GM12892 (cell line): ENCODE measurements around the gene LAMB1.
"Not testable (repeated sequence)": the region's sequence is repeated elsewhere in the genome, so short reads cannot be mapped to it uniquely, and the experiment has no call there.

Experiments used
- DNase-seq: peaks from one replicate; pipeline ENCODE4 v3.0.0; 2011; ENCODE audit not compliant: insufficient read length
- FAIRE-seq: peaks from 2 replicates; lab custom pipeline; 2011; peaks lifted over from hg19 to GRCh38; lab: Jason Lieb, UNC
- POLR2A ChIP-seq: IDR thresholded peaks from 2 replicates; pipeline ENCODE4 v1.6.1; 2011; ENCODE audit warnings: low read depth, low read length, control low read depth
- POLR2AphosphoS5 ChIP-seq: IDR thresholded peaks from 2 replicates; pipeline ENCODE4 v1.6.1; 2011; ENCODE audit warnings: low read depth, low read length, control low read depth
- TAF1 ChIP-seq: IDR thresholded peaks from 2 replicates; pipeline ENCODE4 v1.6.1; 2011; ENCODE audit warnings: low read depth, mild to moderate bottlenecking, control low read depth, low read length, borderline replicate concordance

LAMB1 gene

GRCh38 chr7:108033776-108034497 lies 31.0 kb upstream of the LAMB1 start:
- FAIRE-seq, result no peak

GRCh38 chr7:108033309-108033708 lies 30.3 kb upstream of the LAMB1 start:
- not testable (repeated sequence) for FAIRE-seq, DNase-seq

More at GRCh38 chr7:108033776-108034497, 31.0 kb upstream of the LAMB1 start:
- TF ChIP-seq TAF1 (no peak), POLR2AphosphoS5 (no peak), POLR2A (no peak)
- DNase-seq, result no peak

GRCh38 chr7:108030516-108030915 lies 27.6 kb upstream of the LAMB1 start:
- DNase-seq, result no peak
- TF ChIP-seq POLR2A (no peak), POLR2AphosphoS5 (no peak), TAF1 (no peak)
- FAIRE-seq, result no peak

- TF ChIP-seq POLR2A (no peak), TAF1 (no peak), POLR2AphosphoS5 (no peak)
- no peak for FAIRE-seq
- no peak for DNase-seq
Observed at GRCh38 chr7:108029034-108029433, 26.1 kb upstream of the LAMB1 start.

- TF ChIP-seq POLR2A (no peak), TAF1 (no peak), POLR2AphosphoS5 (no peak)
- DNase-seq (no peak), FAIRE-seq (no peak)
Observed at GRCh38 chr7:108028111-108028510, 25.1 kb upstream of the LAMB1 start.

- no peak for FAIRE-seq
- no peak for DNase-seq
Observed at GRCh38 chr7:108027239-108027638, 24.3 kb upstream of the LAMB1 start.

GRCh38 chr7:108026647-108027046 lies 23.7 kb upstream of the LAMB1 start:
- no peak for FAIRE-seq
- TF ChIP-seq POLR2AphosphoS5 (no peak), TAF1 (no peak), POLR2A (no peak)
- DNase-seq, result no peak

More at GRCh38 chr7:108027239-108027638, 24.3 kb upstream of the LAMB1 start:
- TF ChIP-seq POLR2A (no peak), TAF1 (no peak), POLR2AphosphoS5 (no peak)

- DNase-seq, result no peak
- TF ChIP-seq TAF1 (no peak), POLR2A (no peak), POLR2AphosphoS5 (no peak)
- no peak for FAIRE-seq
Observed at GRCh38 chr7:108026116-108026515, 23.2 kb upstream of the LAMB1 start.

GRCh38 chr7:108024538-108024937 lies 21.6 kb upstream of the LAMB1 start:
- TF ChIP-seq POLR2A, result no peak
- no peak for TF ChIP-seq POLR2AphosphoS5
- TF ChIP-seq TAF1, result no peak
- DNase-seq, result no peak
- FAIRE-seq, result no peak

- DNase-seq, result no peak
- TF ChIP-seq TAF1 (no peak), POLR2A (no peak), POLR2AphosphoS5 (no peak)
- no peak for FAIRE-seq
Observed at GRCh38 chr7:108020585-108020984, 17.6 kb upstream of the LAMB1 start.

- FAIRE-seq, result no peak
- TF ChIP-seq POLR2A, result no peak
- TF ChIP-seq POLR2AphosphoS5, result no peak
- TF ChIP-seq TAF1, result no peak
- no peak for DNase-seq
Observed at GRCh38 chr7:108018668-108019067, 15.7 kb upstream of the LAMB1 start.

- FAIRE-seq (no peak), DNase-seq (no peak)
- TF ChIP-seq POLR2A, result no peak
- no peak for TF ChIP-seq TAF1
- TF ChIP-seq POLR2AphosphoS5, result no peak
Observed at GRCh38 chr7:108017776-108018151, 14.8 kb upstream of the LAMB1 start.
